SK-N-SH (cell line): ENCODE results near the gene NDUFS7. TPM values are rescaled to one million over a fixed set of nuclear protein-coding genes. Genes with fewer than 3 reads are reported as not detected.

Experiments
- CTCF ChIA-PET: fragments of 300-600, 350-600 bp; formaldehyde crosslinking; extraction: SDS; loops from one replicate; lab custom pipeline; 2021; lab: Yijun Ruan, JAX
- POLR2A ChIA-PET: fragments of 350-600 bp; sonication (Branson Sonifier 250); formaldehyde crosslinking; extraction: SDS; loops from one replicate; lab custom pipeline; 2020; ENCODE audit warnings: antibody characterized with exemption, inconsistent platforms; lab: Yijun Ruan, JAX
- DNase-seq: peaks from one replicate; pipeline ENCODE4 v3.0.0; 2012
- H2AFZ ChIP-seq: fragments of 200-600 bp; sonication (generic); 2 replicates; pipeline ENCODE4 v1.8.1; 2016; ENCODE audit warnings: antibody characterized with exemption, mild to moderate bottlenecking, low read depth
- H3F3A ChIP-seq: fragments of 200-600 bp; sonication (generic); replicated peaks from 2 replicates; pipeline ENCODE3; 2016; ENCODE audit warnings: antibody characterized with exemption, mild to moderate bottlenecking; ENCODE audit not compliant: insufficient read depth
- H3K27ac ChIP-seq, 2 experiments: fragments of 200-500 bp in 1 of 2; fragments of 200-600 bp in 1 of 2; sonication (Bioruptor generic) in 1 of 2; sonication (generic), shearing (Covaris generic) in 1 of 2; 2 replicates each; pipeline versions ENCODE4 v1.5.1 to v1.6.1; 2014 to 2016; ENCODE audit warnings: low read depth in 2 of 2, inconsistent platforms in 1 of 2, low read length in 1 of 2, mild to moderate bottlenecking in 1 of 2, mixed read lengths in 1 of 2
- H3K27me3 ChIP-seq: fragments of 200-600 bp; sonication (generic), shearing (Covaris generic); 2 replicates; pipeline ENCODE4 v1.6.1; 2016; ENCODE audit warnings: mixed run types; ENCODE audit not compliant: insufficient read depth
- H3K36me3 ChIP-seq, 2 experiments: fragments of 200-500 bp in 1 of 2; fragments of 200-600 bp in 1 of 2; sonication (Bioruptor generic) in 1 of 2; sonication (generic) in 1 of 2; replicated peaks in 1 of 2; 2 replicates each; pipeline versions ENCODE3 to v1.5.1; 2014 to 2016; ENCODE audit warnings: low read length in 1 of 2, mild to moderate bottlenecking in 1 of 2; ENCODE audit not compliant: insufficient read depth in 2 of 2, control insufficient read depth in 1 of 2
- H3K4me1 ChIP-seq, 2 experiments: fragments of 200-500 bp in 1 of 2; fragments of 200-600 bp in 1 of 2; sonication (Bioruptor generic) in 1 of 2; sonication (generic), shearing (Covaris generic) in 1 of 2; 2 replicates each; pipeline versions ENCODE4 v1.5.1 to v1.6.1; 2014 to 2016; ENCODE audit warnings: low read depth in 1 of 2, low read length in 1 of 2, mixed run types in 1 of 2; ENCODE audit not compliant: insufficient read depth in 2 of 2, control insufficient read depth in 1 of 2
- H3K4me2 ChIP-seq: fragments of 200-600 bp; sonication (generic), shearing (Covaris generic); 2 replicates; pipeline ENCODE4 v1.6.1; 2017; ENCODE audit warnings: mixed run types
- H3K4me3 ChIP-seq, 2 experiments: fragments of 200-500 bp in 1 of 2; fragments of 200-600 bp in 1 of 2; sonication (Bioruptor generic) in 1 of 2; sonication (generic), shearing (Covaris generic) in 1 of 2; 2 replicates each; pipeline versions ENCODE4 v1.5.1 to v1.8.1; 2014 to 2016; ENCODE audit warnings: low read depth in 2 of 2, inconsistent platforms in 1 of 2, low read length in 1 of 2, mild to moderate bottlenecking in 1 of 2, mixed read lengths in 1 of 2, moderate library complexity in 1 of 2
- H3K79me2 ChIP-seq: fragments of 200-600 bp; sonication (generic); 2 replicates; pipeline ENCODE4 v1.8.1; 2017; ENCODE audit warnings: mild to moderate bottlenecking; ENCODE audit not compliant: insufficient read depth
- H3K9ac ChIP-seq: fragments of 200-600 bp; sonication (generic); 2 replicates; pipeline ENCODE4 v1.6.1; 2017; ENCODE audit warnings: mixed run types
- H3K9me2 ChIP-seq: fragments of 200-600 bp; sonication (generic); 2 replicates; pipeline ENCODE4 v1.6.1; 2017; ENCODE audit warnings: mixed run types
- H3K9me3 ChIP-seq: fragments of 200-600 bp; sonication (generic); 2 replicates; pipeline ENCODE4 v1.6.1; 2017; ENCODE audit warnings: mixed run types, mild to moderate bottlenecking, moderate library complexity
- H4K20me1 ChIP-seq: fragments of 200-600 bp; sonication (generic); 2 replicates; pipeline ENCODE4 v1.6.1; 2017; ENCODE audit warnings: mild to moderate bottlenecking, mixed run types; ENCODE audit not compliant: insufficient read depth
- CHD2 ChIP-seq: fragments of 150-350 bp; IDR thresholded peaks from 2 replicates; pipeline ENCODE4 v1.6.1; 2018; ENCODE audit warnings: low read length; ENCODE audit not compliant: partially characterized antibody
- CTCF ChIP-seq: fragments of 200-600 bp; sonication (generic); IDR thresholded peaks from 2 replicates; pipeline ENCODE4 v1.6.1; 2017; ENCODE audit warnings: antibody characterized with exemption, mild to moderate bottlenecking, moderate library complexity
- EP300 ChIP-seq, 2 experiments: IDR thresholded peaks; 2 replicates each; pipeline versions ENCODE4 v1.4.0 to v1.6.1; 2012; ENCODE audit warnings: borderline replicate concordance in 1 of 2, low read depth in 1 of 2, low read length in 1 of 2
- EZH2phosphoT487 ChIP-seq: fragments of 200-600 bp; sonication (generic); IDR thresholded peaks from 2 replicates; pipeline ENCODE4 v1.6.1; 2017; ENCODE audit warnings: low read depth, mixed run types, mild to moderate bottlenecking, antibody characterized with exemption, moderate library complexity, borderline replicate concordance
- FOXJ3 ChIP-seq: sonication (generic); formaldehyde crosslinking; IDR thresholded peaks from 2 replicates; pipeline ENCODE4 v1.5.1; 2020; ENCODE audit warnings: mild to moderate bottlenecking, missing genetic modification reagents
- FOXM1 ChIP-seq: IDR thresholded peaks from 2 replicates; pipeline ENCODE4 v1.4.0; 2012; ENCODE audit warnings: low read depth, mild to moderate bottlenecking
- GATA2 ChIP-seq: sonication (generic); formaldehyde crosslinking; IDR thresholded peaks from 2 replicates; pipeline ENCODE4 v1.5.0; 2020; ENCODE audit warnings: mild to moderate bottlenecking, missing genetic modification reagents
- JUND ChIP-seq: IDR thresholded peaks from 2 replicates; pipeline ENCODE4 v1.4.0; 2012
- NFIC ChIP-seq: IDR thresholded peaks from 2 replicates; pipeline ENCODE4 v1.4.0; 2012; ENCODE audit warnings: borderline replicate concordance
- PBX3 ChIP-seq: IDR thresholded peaks from 2 replicates; pipeline ENCODE4; 2012
- REST ChIP-seq: IDR thresholded peaks from 2 replicates; pipeline ENCODE4 v1.6.1; 2012; ENCODE audit warnings: mild to moderate bottlenecking, low read depth, low read length, moderate library complexity
- RFX5 ChIP-seq: IDR thresholded peaks from 2 replicates; pipeline ENCODE4 v1.6.1; 2012; ENCODE audit warnings: mild to moderate bottlenecking, improper control_type of control experiment, low read length
- USF2 ChIP-seq: fragments of 150-350 bp; IDR thresholded peaks from 2 replicates; pipeline ENCODE4 v1.6.1; 2017; ENCODE audit warnings: antibody characterized with exemption, low read length, low read depth, borderline replicate concordance
- YY1 ChIP-seq: IDR thresholded peaks from 2 replicates; pipeline ENCODE4 v1.4.0; 2012; ENCODE audit warnings: low read depth, mild to moderate bottlenecking
- ZBTB33 ChIP-seq: IDR thresholded peaks from 2 replicates; pipeline ENCODE4 v1.4.0; 2012; ENCODE audit warnings: low read depth, borderline replicate concordance
- WGBS: methylation state at CpG from one replicate; pipeline ENCODE4 v1.1.6; 2017; ENCODE audit warnings: low lambda C conversion rate; 5-methylcytosine and 5-hydroxymethylcytosine counted together
- polyA plus RNA-seq, 3 experiments: library from polyadenylated mRNA; depleted of rRNA; stranded (reverse); fragments of >200 nt; gene quantifications; 2 replicates each; pipeline ENCODE4 v1.2.3, GENCODE V29; 2012

NDUFS7 gene
- polyA plus RNA-seq, 1 of the 3 experiments (the other 2 are of a cell fraction), result 66.4 TPM

GRCh38 chr19:1369214-1369805 is 14.4 kb upstream of the NDUFS7 start:
- no peaks in the 10 kb centered on the region for H3K27me3 ChIP-seq
- no peaks in the 10 kb centered on the region for H3K4me1 ChIP-seq
- peaks cover 4% of the 10 kb centered on the region; the same call in 1 of the 2 replicates for H3K79me2 ChIP-seq
- DNase-seq, result no peak
- TF ChIP-seq EZH2phosphoT487 (no peak), RFX5 (no peak), PBX3 (no peak), NFIC (no peak), JUND (no peak), EP300 (IDR thresholded peaks at IDR 0.05; ENCODE audit: borderline replicate concordance in 1 of 2, low read depth in 1 of 2, low read length in 1 of 2) (no peak), FOXJ3 (no peak), ZBTB33 (no peak), CHD2 (no peak), YY1 (no peak), FOXM1 (no peak), REST (no peak), GATA2 (CRISPR knock-in tag) (no peak), CTCF (no peak), USF2 (no peak)
- H3K4me3 ChIP-seq, result no peak overlapping the region
- H3K4me2 ChIP-seq, result no peak overlapping the region
- H2AFZ ChIP-seq, result no peak overlapping the region
- ChIA-PET POLR2A (interaction anchor here (0.5 kb wide), 1 partner anchor 22 kb away, joined by 4 read pairs; no protein-coding TSS in a partner anchor), CTCF (interaction anchor here (7.4 kb wide), 1 partner anchor 53 kb away, joined by 81 read pairs; no protein-coding TSS in a partner anchor)
- WGBS, result 95% methylated on average over 12 of the region's 18 CpGs
- H3K9ac ChIP-seq, result no peak overlapping the region
- no peaks in the 10 kb centered on the region for H4K20me1 ChIP-seq
- peaks cover 20 to 69% of the 10 kb centered on the region in 2 experiments for H3K36me3 ChIP-seq
- H3K9me2 ChIP-seq, result no peaks in the 10 kb centered on the region
- H3K27ac ChIP-seq, result no peak overlapping the region
- no peaks in the 10 kb centered on the region for H3F3A ChIP-seq
- H3K9me3 ChIP-seq, result no peaks in the 10 kb centered on the region
